ENCODE measurements around the gene NADK. TPM values are rescaled to one million over a fixed set of nuclear protein-coding genes. Genes with fewer than 3 reads are reported as not detected.
"Not testable (repeated sequence)": the region's sequence is repeated elsewhere in the genome, so short reads cannot be mapped to it uniquely, and the experiment has no call there.

Gene NADK
- total RNA-seq, 1 donor from 2014 or later = 37.8 TPM

DNA sequence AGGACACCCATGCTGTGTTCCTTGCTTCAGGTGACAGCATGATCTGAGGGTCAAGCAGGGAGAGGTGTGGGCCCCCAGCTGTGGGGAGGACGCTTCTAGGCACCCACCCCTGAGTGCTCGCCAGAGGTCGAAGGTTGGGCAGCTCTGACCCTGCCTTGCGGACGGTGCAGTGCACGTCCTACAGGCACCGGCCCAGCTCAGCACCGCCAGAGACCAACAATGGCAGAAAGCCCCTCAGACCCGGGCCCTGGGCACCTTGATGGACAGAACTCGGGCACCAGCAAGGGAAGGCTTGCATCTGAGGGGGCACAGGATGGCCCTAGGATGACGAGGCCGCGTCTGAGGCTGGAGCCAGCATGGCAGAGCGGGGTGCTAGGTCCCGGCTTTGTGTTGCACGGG, 24.7 kb downstream of the NADK start:
- no peak overlapping the region for H3K4me3 Mint-ChIP-seq
- Histone ChIP-seq H3K4me2 (no peak overlapping the region), H3K27ac (no peak overlapping the region), H4K20me1 (ENCODE audit: low read depth) (peaks cover 5% of the 10 kb centered on the region), H3K79me2 (ENCODE audit: low read depth) (no peaks in the 10 kb centered on the region), H3K9me3 (ENCODE audit: low read depth) (no peaks in the 10 kb centered on the region), H3K9ac (no peak overlapping the region), H3K36me3 (no peaks in the 10 kb centered on the region), H3K27me3 (no peaks in the 10 kb centered on the region), H3K4me1 (no peaks in the 10 kb centered on the region), H3K4me3 (no peak overlapping the region), H3F3A (ENCODE audit: low read depth) (no peaks in the 10 kb centered on the region), H2AFZ (replicated peaks) (no peak overlapping the region)
- H3K36me3 Mint-ChIP-seq = peaks cover 9% of the 10 kb centered on the region
- H3K27ac Mint-ChIP-seq = no peak overlapping the region
- peaks cover 4% of the 10 kb centered on the region for H3K27me3 Mint-ChIP-seq (ENCODE audit: insufficient read depth, low read depth)
- H3K9me3 Mint-ChIP-seq = no peaks in the 10 kb centered on the region
- peaks cover 2% of the 10 kb centered on the region for H3K4me1 Mint-ChIP-seq
- no peak for DNase-seq (ENCODE audit: low spot score)
- TF ChIP-seq EZH2 (IDR thresholded peaks at IDR 0.05) = no peak
- TF ChIP-seq, protein P1, sequence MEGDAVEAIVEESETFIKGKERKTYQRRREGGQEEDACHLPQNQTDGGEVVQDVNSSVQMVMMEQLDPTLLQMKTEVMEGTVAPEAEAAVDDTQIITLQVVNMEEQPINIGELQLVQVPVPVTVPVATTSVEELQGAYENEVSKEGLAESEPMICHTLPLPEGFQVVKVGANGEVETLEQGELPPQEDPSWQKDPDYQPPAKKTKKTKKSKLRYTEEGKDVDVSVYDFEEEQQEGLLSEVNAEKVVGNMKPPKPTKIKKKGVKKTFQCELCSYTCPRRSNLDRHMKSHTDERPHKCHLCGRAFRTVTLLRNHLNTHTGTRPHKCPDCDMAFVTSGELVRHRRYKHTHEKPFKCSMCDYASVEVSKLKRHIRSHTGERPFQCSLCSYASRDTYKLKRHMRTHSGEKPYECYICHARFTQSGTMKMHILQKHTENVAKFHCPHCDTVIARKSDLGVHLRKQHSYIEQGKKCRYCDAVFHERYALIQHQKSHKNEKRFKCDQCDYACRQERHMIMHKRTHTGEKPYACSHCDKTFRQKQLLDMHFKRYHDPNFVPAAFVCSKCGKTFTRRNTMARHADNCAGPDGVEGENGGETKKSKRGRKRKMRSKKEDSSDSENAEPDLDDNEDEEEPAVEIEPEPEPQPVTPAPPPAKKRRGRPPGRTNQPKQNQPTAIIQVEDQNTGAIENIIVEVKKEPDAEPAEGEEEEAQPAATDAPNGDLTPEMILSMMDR (IDR thresholded peaks at IDR 0.05) = no peak
- no peak for TF ChIP-seq EZH2phosphoT487 (IDR thresholded peaks at IDR 0.05)

DNA sequence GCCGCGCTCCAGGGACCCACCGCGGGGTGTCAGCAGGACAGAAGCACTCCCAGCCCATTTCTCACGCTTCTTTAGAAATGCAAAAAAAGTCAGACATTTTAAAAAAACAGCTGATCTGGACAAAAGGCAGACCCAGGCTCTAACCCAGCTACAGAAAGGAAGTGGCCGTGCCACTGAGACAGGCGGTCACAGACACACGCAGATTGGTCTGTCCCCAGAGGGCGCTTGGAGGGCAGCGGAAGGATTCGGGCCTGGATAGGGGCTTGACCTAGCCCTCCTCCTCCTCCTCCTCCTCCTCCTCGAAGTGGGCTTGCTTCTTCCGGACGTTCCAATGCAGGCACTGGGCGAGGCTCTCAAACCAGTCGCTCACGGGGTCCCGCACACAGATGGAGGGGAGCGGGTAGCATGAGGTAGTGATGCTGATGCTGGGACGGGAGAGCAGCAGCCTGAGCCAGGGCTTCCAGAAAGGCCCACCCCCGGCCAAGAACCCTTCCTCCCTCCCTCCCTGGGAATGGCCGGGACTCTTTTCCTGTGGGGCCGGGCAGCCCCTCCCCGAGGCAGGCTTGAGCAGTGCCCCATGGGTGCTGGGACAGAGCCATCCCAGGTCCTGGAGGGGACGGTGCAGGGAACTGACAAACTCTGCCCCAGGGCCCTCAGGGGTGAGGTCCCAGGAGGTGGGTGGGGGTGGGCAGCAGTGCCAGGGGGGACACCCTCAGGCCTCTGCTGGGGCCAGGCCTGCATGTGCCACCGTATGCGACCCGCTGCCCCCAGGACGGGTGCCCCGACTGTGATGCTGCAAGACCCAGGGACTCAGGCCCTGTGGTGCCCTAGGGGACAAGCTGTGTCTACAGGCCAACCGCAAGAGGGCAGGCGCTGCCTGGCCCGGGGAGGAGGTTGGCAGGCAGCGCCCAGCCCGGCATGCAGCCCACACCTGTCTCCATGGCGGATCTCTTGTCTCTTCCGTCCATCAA, 25.3 kb downstream of the NADK start:
- no peak for DNase-seq (ENCODE audit: low spot score)
- Histone ChIP-seq H3F3A (ENCODE audit: low read depth) (no peaks in the 10 kb centered on the region), H3K4me1 (no peaks in the 10 kb centered on the region), H3K9me3 (ENCODE audit: low read depth) (no peaks in the 10 kb centered on the region), H3K4me2 (no peak overlapping the region), H3K4me3 (no peak overlapping the region), H3K36me3 (no peaks in the 10 kb centered on the region), H3K27me3 (no peaks in the 10 kb centered on the region), H3K27ac (no peak overlapping the region), H3K79me2 (ENCODE audit: low read depth) (no peaks in the 10 kb centered on the region), H3K9ac (no peak overlapping the region), H4K20me1 (ENCODE audit: low read depth) (no peaks in the 10 kb centered on the region), H2AFZ (replicated peaks) (no peak overlapping the region)
- H3K27me3 Mint-ChIP-seq (ENCODE audit: insufficient read depth, low read depth) = peaks cover 4% of the 10 kb centered on the region
- no peak overlapping the region for H3K27ac Mint-ChIP-seq
- peaks cover 5% of the 10 kb centered on the region for H3K36me3 Mint-ChIP-seq
- TF ChIP-seq EZH2 (IDR thresholded peaks at IDR 0.05) = no peak
- TF ChIP-seq, protein P1 (IDR thresholded peaks at IDR 0.05) = no peak
- TF ChIP-seq EZH2phosphoT487 (IDR thresholded peaks at IDR 0.05) = no peak
- peaks cover 4% of the 10 kb centered on the region for H3K4me1 Mint-ChIP-seq
- no peak overlapping the region for H3K4me3 Mint-ChIP-seq
- H3K9me3 Mint-ChIP-seq = no peaks in the 10 kb centered on the region

DNA sequence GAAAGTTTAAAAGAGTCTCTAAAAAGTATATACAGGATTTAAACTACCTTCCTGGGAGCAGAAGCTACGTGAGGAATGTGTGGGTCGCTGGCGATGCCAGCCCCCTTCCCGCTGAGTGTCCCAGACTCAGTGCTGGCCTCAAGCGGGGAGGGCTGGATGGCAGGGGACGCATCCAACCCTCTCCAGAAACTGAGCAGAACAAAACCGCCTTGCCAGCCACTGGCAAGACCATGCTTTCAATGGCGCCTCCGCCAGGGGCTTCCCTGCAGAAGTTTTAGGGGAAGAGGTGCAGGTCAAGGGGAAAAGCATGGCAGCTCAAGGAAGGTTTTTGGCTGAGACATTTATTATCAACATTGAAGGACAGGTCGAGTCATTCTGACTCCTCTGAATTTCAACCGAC, 26.1 kb downstream of the NADK start:
- Histone ChIP-seq H3K27me3 (no peaks in the 10 kb centered on the region), H3K79me2 (ENCODE audit: low read depth) (no peaks in the 10 kb centered on the region), H4K20me1 (ENCODE audit: low read depth) (no peaks in the 10 kb centered on the region), H2AFZ (replicated peaks) (no peak overlapping the region), H3K36me3 (no peaks in the 10 kb centered on the region), H3F3A (ENCODE audit: low read depth) (no peaks in the 10 kb centered on the region), H3K9ac (no peak overlapping the region), H3K4me2 (no peak overlapping the region), H3K9me3 (ENCODE audit: low read depth) (no peaks in the 10 kb centered on the region), H3K4me3 (no peak overlapping the region), H3K4me1 (no peaks in the 10 kb centered on the region), H3K27ac (no peak overlapping the region)
- no peak for DNase-seq (ENCODE audit: low spot score)
- H3K27ac Mint-ChIP-seq = no peak overlapping the region
- peaks cover 2% of the 10 kb centered on the region for H3K27me3 Mint-ChIP-seq (ENCODE audit: insufficient read depth, low read depth)
- no peak for TF ChIP-seq EZH2 (IDR thresholded peaks at IDR 0.05)
- no peak for TF ChIP-seq EZH2phosphoT487 (IDR thresholded peaks at IDR 0.05)
- TF ChIP-seq, protein P1 (IDR thresholded peaks at IDR 0.05) = no peak
- H3K4me3 Mint-ChIP-seq = no peak overlapping the region
- H3K9me3 Mint-ChIP-seq = no peaks in the 10 kb centered on the region
- H3K36me3 Mint-ChIP-seq = peaks cover 2% of the 10 kb centered on the region
- peaks cover 3% of the 10 kb centered on the region for H3K4me1 Mint-ChIP-seq

DNA sequence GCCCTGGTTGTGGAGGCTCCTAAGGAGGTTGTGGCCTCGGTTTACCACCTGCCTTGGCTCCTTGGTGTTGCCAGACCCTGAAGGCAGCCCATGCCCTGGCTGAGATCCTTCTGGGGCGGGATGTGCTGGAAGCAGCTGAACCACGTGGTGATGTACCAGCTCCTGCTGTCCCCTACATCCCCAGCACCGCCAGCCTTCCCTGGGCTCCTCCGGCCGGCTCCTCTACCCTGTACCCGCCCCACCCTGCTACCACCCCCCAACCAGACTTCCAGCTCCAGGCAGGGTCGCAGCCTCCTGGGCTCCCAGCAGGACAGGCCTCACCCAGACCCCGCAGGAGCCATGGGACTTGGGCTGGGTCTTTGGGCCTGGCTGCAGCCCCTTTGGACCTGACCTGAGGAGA, 28.3 kb downstream of the NADK start:
- not testable (repeated sequence) for H3K9me3 Mint-ChIP-seq; H3K4me2 ChIP-seq; H3K79me2 ChIP-seq (ENCODE audit: low read depth); H3K36me3 Mint-ChIP-seq; H2AFZ ChIP-seq (replicated peaks); DNase-seq (ENCODE audit: low spot score); H3K36me3 ChIP-seq; H3K4me1 ChIP-seq; H3K27me3 Mint-ChIP-seq (ENCODE audit: insufficient read depth, low read depth); H3K9ac ChIP-seq; H3K4me3 ChIP-seq; H3K27ac Mint-ChIP-seq; H3K27ac ChIP-seq; H4K20me1 ChIP-seq (ENCODE audit: low read depth); H3K4me1 Mint-ChIP-seq; H3K4me3 Mint-ChIP-seq; H3F3A ChIP-seq (ENCODE audit: low read depth); H3K9me3 ChIP-seq (ENCODE audit: low read depth); H3K27me3 ChIP-seq
